ENCODE data around the gene RFK. TPM values are rescaled to one million over a fixed set of nuclear protein-coding genes. Genes with fewer than 3 reads are reported as not detected.
A peak's percentile ranks its signal among the peaks of the same experiment; 100 is the strongest.

The RFK gene
- total and polyA plus RNA-seq, 9 of the 15 experiments (the other 6 are each of a cell fraction or from before 2014, with no cell fraction given): 3.8 to 51.1 (median 14.8) TPM

- peaks cover 0 to 7% of the 10 kb centered on the region in 2 experiments; a peak in 2 of 5 replicates for H3K27me3 ChIP-seq (ENCODE audit: control insufficient read depth in 2 of 2, insufficient read depth in 2 of 2, low read length in 2 of 2)
- no peak overlapping the region for H3K9ac ChIP-seq (ENCODE audit: insufficient read depth in 1 of 2, low read depth in 2 of 2, low read length in 2 of 2)
- intact Hi-C loops (cut with micrococcal nuclease): no loop called here
- no peaks in the 10 kb centered on the region for H4K20me1 ChIP-seq (replicated peaks; ENCODE audit: control insufficient read depth, insufficient read depth, low read length)
- H3K4me1 ChIP-seq (replicated peaks in 1 of 2; ENCODE audit: control insufficient read depth in 2 of 2, insufficient read depth in 2 of 2, low read length in 2 of 2): no peaks in the 10 kb centered on the region
- H3K9me3 ChIP-seq (replicated peaks; ENCODE audit: control insufficient read depth, insufficient read depth, low read depth, low read length): no peaks in the 10 kb centered on the region
- no peak overlapping the region for H2AFZ ChIP-seq (ENCODE audit: low read depth, low read length)
- BruUV-seq (replicated peaks): no TSS peak
- no peak overlapping the region for H3K4me3 ChIP-seq
- no peak for ATAC-seq
- H3K9me1 ChIP-seq (ENCODE audit: control insufficient read depth, insufficient read depth, low read length): no peaks in the 10 kb centered on the region
- POLR2A ChIA-PET: interaction anchor here (0.6 kb wide), 1 partner anchor 59 kb away, joined by 3 read pairs; no protein-coding TSS in a partner anchor
- CTCF ChIA-PET (ENCODE audit: low intra/inter-chr PET ratio): no interaction called here
- H3K4me2 ChIP-seq (ENCODE audit: insufficient read depth, low read length): no peak overlapping the region
- FAIRE-seq: no peak
- DNase-seq (ENCODE audit: extremely low read depth in 1 of 4, low spot score in 3 of 4): no peak
- no peaks in the 10 kb centered on the region for H3K79me2 ChIP-seq (ENCODE audit: control insufficient read depth, insufficient read depth, low read length)
- H3K27ac ChIP-seq (ENCODE audit: extremely low read depth, low read depth, low read length): no peak overlapping the region
- WGBS (ENCODE audit: insufficient coverage, low coverage, missing lambda C conversion rate): 0% methylated on average over 3 of the region's 3 CpGs
- TF ChIP-seq NFIC (IDR thresholded peaks at IDR 0.05): no peak
- TF ChIP-seq FOSL1 (tag; conservative IDR thresholded peaks at IDR 0.05): peak; percentile 32; the same call in 1 of the 2 replicates
- no peak for TF ChIP-seq CREB3L1 (IDR thresholded peaks at IDR 0.05; ENCODE audit: borderline replicate concordance, low read depth)
- TF ChIP-seq FOS (IDR thresholded peaks at IDR 0.05; ENCODE audit: extremely low read depth, insufficient read length): no peak
- TF ChIP-seq TCFL5 (CRISPR knock-in tag; conservative IDR thresholded peaks at IDR 0.05): no peak
- TF ChIP-seq SMARCE1 (IDR thresholded peaks at IDR 0.05): no peak
- in situ Hi-C loops (cut with MboI): no loop called here
- H3K36me3 ChIP-seq (ENCODE audit: control insufficient read depth, insufficient read depth, low read length): no peaks in the 10 kb centered on the region
Observed at GRCh38 chr9:76433836-76434235, 39.6 kb upstream of the RFK start.
